Measurements from ENCODE around the gene SLC39A12. TPM values are rescaled to one million over a fixed set of nuclear protein-coding genes. Genes with fewer than 3 reads are reported as not detected.

SLC39A12 gene
- total RNA-seq, 2 donors from 2014 or later, result not detected

DNA sequence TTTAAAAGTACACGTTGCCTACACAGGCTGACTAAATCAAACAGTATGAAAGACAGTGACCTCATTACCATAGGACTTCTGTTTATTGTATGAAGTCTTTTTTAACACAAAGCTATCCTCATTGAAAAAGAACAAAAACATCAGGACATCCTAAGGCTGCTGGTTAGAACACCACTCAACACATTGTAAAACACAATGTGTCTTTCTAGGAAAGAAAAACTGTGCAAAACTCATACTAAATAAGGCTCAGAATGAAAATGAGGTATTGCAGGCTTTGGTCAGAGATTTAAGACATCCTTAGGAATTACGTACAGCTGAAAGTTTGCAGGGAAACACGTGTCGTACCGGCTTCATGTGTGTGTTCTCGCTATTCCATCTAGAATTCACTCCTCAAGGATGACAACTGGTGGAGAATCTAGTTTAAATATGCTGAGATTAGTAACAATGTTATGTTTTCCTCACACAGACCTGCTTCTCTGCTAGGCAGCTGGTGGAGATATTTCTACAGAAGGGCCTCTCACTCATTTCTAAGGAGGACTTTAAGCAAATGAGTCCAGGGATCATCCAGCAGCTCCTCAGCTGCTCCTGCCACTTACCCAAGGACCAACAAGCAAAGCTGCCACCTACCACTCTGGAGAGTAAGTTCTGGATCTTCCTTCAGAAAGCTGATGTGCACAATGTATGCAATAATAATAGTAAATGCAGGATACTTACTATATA is 29.3 kb downstream of the SLC39A12 start:
- ATAC-seq, result no peak
- Histone ChIP-seq H3K36me3 (replicated peaks in 1 of 2; ENCODE audit: insufficient read depth in 1 of 2, low read depth in 2 of 2) (no peaks in the 10 kb centered on the region), H3K9me3 (no peaks in the 10 kb centered on the region), H3K4me1 (no peaks in the 10 kb centered on the region), H3K27me3 (no peaks in the 10 kb centered on the region), H3K4me3 (no peak overlapping the region), H3K27ac (no peak overlapping the region)
- TF ChIP-seq POLR2A (IDR thresholded peaks at IDR 0.05), result no peak
- TF ChIP-seq, protein P1, sequence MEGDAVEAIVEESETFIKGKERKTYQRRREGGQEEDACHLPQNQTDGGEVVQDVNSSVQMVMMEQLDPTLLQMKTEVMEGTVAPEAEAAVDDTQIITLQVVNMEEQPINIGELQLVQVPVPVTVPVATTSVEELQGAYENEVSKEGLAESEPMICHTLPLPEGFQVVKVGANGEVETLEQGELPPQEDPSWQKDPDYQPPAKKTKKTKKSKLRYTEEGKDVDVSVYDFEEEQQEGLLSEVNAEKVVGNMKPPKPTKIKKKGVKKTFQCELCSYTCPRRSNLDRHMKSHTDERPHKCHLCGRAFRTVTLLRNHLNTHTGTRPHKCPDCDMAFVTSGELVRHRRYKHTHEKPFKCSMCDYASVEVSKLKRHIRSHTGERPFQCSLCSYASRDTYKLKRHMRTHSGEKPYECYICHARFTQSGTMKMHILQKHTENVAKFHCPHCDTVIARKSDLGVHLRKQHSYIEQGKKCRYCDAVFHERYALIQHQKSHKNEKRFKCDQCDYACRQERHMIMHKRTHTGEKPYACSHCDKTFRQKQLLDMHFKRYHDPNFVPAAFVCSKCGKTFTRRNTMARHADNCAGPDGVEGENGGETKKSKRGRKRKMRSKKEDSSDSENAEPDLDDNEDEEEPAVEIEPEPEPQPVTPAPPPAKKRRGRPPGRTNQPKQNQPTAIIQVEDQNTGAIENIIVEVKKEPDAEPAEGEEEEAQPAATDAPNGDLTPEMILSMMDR (IDR thresholded peaks at IDR 0.05), result no peak
- intact Hi-C loops (cut with DNase I), result no loop called here
- DNase-seq, result no peak
- WGBS, 2 donors, result 76 to 77% methylated on average over 6 of the region's 6 CpGs

DNA sequence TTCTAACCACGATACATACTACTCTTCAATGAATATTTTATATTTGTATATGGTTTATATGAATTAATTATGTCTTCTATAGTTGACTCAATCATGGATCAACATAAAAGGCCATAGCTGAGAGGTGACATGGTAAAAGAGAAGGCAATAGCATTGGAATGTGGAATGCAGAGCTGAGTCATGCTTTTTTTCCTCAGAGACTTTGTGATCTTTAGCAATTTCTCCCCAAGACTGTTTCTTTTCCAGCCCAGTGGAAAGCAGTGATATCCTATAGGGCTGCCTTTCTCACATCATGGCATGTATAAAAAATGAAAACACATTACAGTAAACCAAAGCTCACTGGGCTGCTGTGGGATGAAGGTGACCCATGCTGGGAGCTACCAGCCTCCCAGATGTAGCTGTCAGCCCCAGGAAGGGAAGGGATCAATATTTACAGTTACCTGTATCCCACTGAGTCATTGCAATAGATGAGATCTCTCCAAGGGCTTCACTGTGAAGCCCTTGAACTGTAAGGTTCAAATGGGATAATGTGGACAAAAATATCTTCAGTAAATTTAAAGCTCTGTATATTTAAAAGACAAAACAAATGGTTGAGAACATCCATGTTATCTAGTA is 30.2 kb downstream of the SLC39A12 start:
- Histone ChIP-seq H3K27me3 (no peaks in the 10 kb centered on the region), H3K27ac (no peak overlapping the region), H3K36me3 (replicated peaks in 1 of 2; ENCODE audit: insufficient read depth in 1 of 2, low read depth in 2 of 2) (no peaks in the 10 kb centered on the region), H3K4me3 (no peak overlapping the region), H3K4me1 (no peaks in the 10 kb centered on the region), H3K9me3 (no peaks in the 10 kb centered on the region)
- no peak for ATAC-seq
- TF ChIP-seq, protein P1 (IDR thresholded peaks at IDR 0.05), result no peak
- no peak for TF ChIP-seq POLR2A (IDR thresholded peaks at IDR 0.05)
- intact Hi-C loops (cut with DNase I), result no loop called here
- 73 to 100% methylated on average over 1 of the region's 1 CpG for WGBS, 2 donors
- no peak for DNase-seq

DNA sequence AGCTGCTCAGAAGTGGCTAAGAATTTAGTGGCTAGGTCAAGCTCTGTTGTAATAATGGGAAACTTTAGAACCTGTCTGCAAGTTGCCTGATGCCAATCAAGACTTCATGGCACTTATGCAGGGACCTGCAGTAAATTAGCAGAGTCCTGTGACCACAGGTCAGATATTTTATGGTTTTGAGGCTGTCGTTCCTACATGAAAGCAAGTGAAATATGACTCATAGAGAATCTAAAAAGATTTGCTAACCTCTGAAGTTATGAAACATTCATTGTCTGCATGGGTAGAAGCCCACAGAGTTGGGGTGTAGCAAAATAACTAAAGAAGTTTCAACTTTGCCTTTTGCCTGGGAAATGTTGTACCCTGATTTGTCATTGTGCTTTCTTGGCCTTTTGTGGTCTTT is 32.3 kb downstream of the SLC39A12 start:
- Histone ChIP-seq H3K9me3 (no peaks in the 10 kb centered on the region), H3K4me1 (no peaks in the 10 kb centered on the region), H3K36me3 (replicated peaks in 1 of 2; ENCODE audit: insufficient read depth in 1 of 2, low read depth in 2 of 2) (no peaks in the 10 kb centered on the region), H3K27ac (no peak overlapping the region), H3K4me3 (no peak overlapping the region), H3K27me3 (no peaks in the 10 kb centered on the region)
- no peak for ATAC-seq
- WGBS, 2 donors, result 24 to 47% methylated on average over 1 of the region's 1 CpG
- no peak for TF ChIP-seq POLR2A (IDR thresholded peaks at IDR 0.05)
- TF ChIP-seq, protein P1 (IDR thresholded peaks at IDR 0.05), result no peak
- intact Hi-C loops (cut with DNase I), result no loop called here
- no peak for DNase-seq

DNA sequence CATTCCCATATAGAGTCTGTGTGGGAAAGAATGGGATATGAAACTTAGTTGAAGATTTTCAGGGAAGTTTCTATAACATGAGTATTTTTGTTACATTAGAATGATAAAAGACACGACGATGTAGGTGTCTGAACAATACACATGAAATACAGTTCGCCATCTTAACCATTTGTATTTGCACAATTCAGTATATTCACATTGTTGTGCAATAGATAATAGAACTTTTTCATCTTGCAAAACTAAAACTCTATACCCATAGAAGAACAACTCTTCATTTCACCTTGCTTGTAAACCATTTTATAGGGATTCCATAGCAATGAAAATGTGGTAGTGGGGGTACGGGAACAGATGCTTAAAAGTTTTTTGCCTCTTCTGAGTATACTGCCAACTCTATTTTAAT is 32.8 kb downstream of the SLC39A12 start:
- 69 to 78% methylated on average over 4 of the region's 4 CpGs for WGBS, 2 donors
- Histone ChIP-seq H3K27ac (no peak overlapping the region), H3K4me1 (no peaks in the 10 kb centered on the region), H3K27me3 (no peaks in the 10 kb centered on the region), H3K36me3 (replicated peaks in 1 of 2; ENCODE audit: insufficient read depth in 1 of 2, low read depth in 2 of 2) (no peaks in the 10 kb centered on the region), H3K9me3 (no peaks in the 10 kb centered on the region), H3K4me3 (no peak overlapping the region)
- DNase-seq, result no peak
- no peak for ATAC-seq
- intact Hi-C loops (cut with DNase I), result no loop called here
- TF ChIP-seq, protein P1 (IDR thresholded peaks at IDR 0.05), result no peak
- TF ChIP-seq POLR2A (IDR thresholded peaks at IDR 0.05), result no peak

All from body of pancreas (tissue), 4 donors.